ENCODE results near the gene CHD3. TPM values are rescaled to one million over a fixed set of nuclear protein-coding genes. Genes with fewer than 3 reads are reported as not detected.

CHD3 gene
- total and polyA plus RNA-seq, 2 of the 13 experiments (the other 11 are each of a cell fraction or from before 2014, with no cell fraction given) = 2.7 to 3.7 TPM

Small RNAs within 50 kb of the gene (small RNA-seq; reads per million reads assigned to genes)
- gene SCARNA21 (ENCODE audit: insufficient read depth in 2 of 3, insufficient read length in 3 of 3, low read depth in 2 of 3, low replicate concordance in 1 of 3) = 0 to 0.20 (median 0) reads per million in 3 experiments

Other genes with a start within 250 kb of the CHD3 start
- not detected in 2 replicates for gene ATP1B2, start 237.9 kb upstream of the CHD3 start, total RNA-seq (2016; rRNA removed; fragmentation: Illumina TruSeq; extraction: Trizol)
- 0.04 TPM in 1 of 2 replicates, not detected in the other for gene ATP1B2, start 237.9 kb upstream of the CHD3 start, polyA plus RNA-seq (2011; rRNA removed)
- 29.9 and 35.0 TPM in 2 replicates for gene TP53, start 201.3 kb upstream of the CHD3 start, total RNA-seq (2016; rRNA removed; fragmentation: Illumina TruSeq; extraction: Trizol)
- 17.1 and 19.8 TPM in 2 replicates for gene TP53, start 201.3 kb upstream of the CHD3 start, polyA plus RNA-seq (2011; rRNA removed)
- 18.1 and 19.5 TPM in 2 replicates for gene WRAP53, start 200.3 kb upstream of the CHD3 start, total RNA-seq (2016; rRNA removed; fragmentation: Illumina TruSeq; extraction: Trizol)
- gene WRAP53, start 200.3 kb upstream of the CHD3 start, polyA plus RNA-seq (2011; rRNA removed) = 7.0 and 7.2 TPM in 2 replicates
- 0.07 TPM in 1 of 2 replicates, not detected in the other for gene EFNB3, start 183.6 kb upstream of the CHD3 start, total RNA-seq (2016; rRNA removed; fragmentation: Illumina TruSeq; extraction: Trizol)
- gene EFNB3, start 183.6 kb upstream of the CHD3 start, polyA plus RNA-seq (2011; rRNA removed) = 0.18 and 0.25 TPM in 2 replicates
- not detected in 2 replicates for gene DNAH2, start 171.0 kb upstream of the CHD3 start, total RNA-seq (2016; rRNA removed; fragmentation: Illumina TruSeq; extraction: Trizol)
- gene DNAH2, start 171.0 kb upstream of the CHD3 start, polyA plus RNA-seq (2011; rRNA removed) = not detected in 2 replicates
- gene KDM6B, start 54.6 kb upstream of the CHD3 start, total RNA-seq (2016; rRNA removed; fragmentation: Illumina TruSeq; extraction: Trizol) = 2.1 and 2.2 TPM in 2 replicates
- gene KDM6B, start 54.6 kb upstream of the CHD3 start, polyA plus RNA-seq (2011; rRNA removed) = 1.3 and 1.9 TPM in 2 replicates
- 0.31 TPM in 1 of 2 replicates, not detected in the other for gene TMEM88, start 33.7 kb upstream of the CHD3 start, total RNA-seq (2016; rRNA removed; fragmentation: Illumina TruSeq; extraction: Trizol)
- 0.66 and 0.84 TPM in 2 replicates for gene TMEM88, start 33.7 kb upstream of the CHD3 start, polyA plus RNA-seq (2011; rRNA removed)
- 91.6 and 105 TPM in 2 replicates for gene NAA38, start 31.2 kb upstream of the CHD3 start, total RNA-seq (2016; rRNA removed; fragmentation: Illumina TruSeq; extraction: Trizol)
- 43.9 and 46.9 TPM in 2 replicates for gene NAA38, start 31.2 kb upstream of the CHD3 start, polyA plus RNA-seq (2011; rRNA removed)
- 17.0 and 21.4 TPM in 2 replicates for gene CYB5D1, start 30.8 kb upstream of the CHD3 start, total RNA-seq (2016; rRNA removed; fragmentation: Illumina TruSeq; extraction: Trizol)
- 7.9 and 8.9 TPM in 2 replicates for gene CYB5D1, start 30.8 kb upstream of the CHD3 start, polyA plus RNA-seq (2011; rRNA removed)
- gene RNF227, start 27.5 kb downstream of the CHD3 start, total RNA-seq (2016; rRNA removed; fragmentation: Illumina TruSeq; extraction: Trizol) = 0.20 and 0.38 TPM in 2 replicates
- 0.79 and 0.94 TPM in 2 replicates for gene RNF227, start 27.5 kb downstream of the CHD3 start, polyA plus RNA-seq (2011; rRNA removed)
- 0.29 TPM in 1 of 2 replicates, not detected in the other for gene KCNAB3, start 41.1 kb downstream of the CHD3 start, total RNA-seq (2016; rRNA removed; fragmentation: Illumina TruSeq; extraction: Trizol)
- 0.88 and 0.95 TPM in 2 replicates for gene KCNAB3, start 41.1 kb downstream of the CHD3 start, polyA plus RNA-seq (2011; rRNA removed)
- 28.1 and 36.9 TPM in 2 replicates for gene TRAPPC1, start 43.2 kb downstream of the CHD3 start, total RNA-seq (2016; rRNA removed; fragmentation: Illumina TruSeq; extraction: Trizol)
- gene TRAPPC1, start 43.2 kb downstream of the CHD3 start, polyA plus RNA-seq (2011; rRNA removed) = 44.9 and 46.7 TPM in 2 replicates
- 13.3 and 24.1 TPM in 2 replicates for gene CNTROB, start 43.4 kb downstream of the CHD3 start, total RNA-seq (2016; rRNA removed; fragmentation: Illumina TruSeq; extraction: Trizol)
- gene CNTROB, start 43.4 kb downstream of the CHD3 start, polyA plus RNA-seq (2011; rRNA removed) = 21.2 and 24.3 TPM in 2 replicates
- not detected in 2 replicates for gene GUCY2D, start 113.8 kb downstream of the CHD3 start, total RNA-seq (2016; rRNA removed; fragmentation: Illumina TruSeq; extraction: Trizol)
- gene GUCY2D, start 113.8 kb downstream of the CHD3 start, polyA plus RNA-seq (2011; rRNA removed) = not detected in 2 replicates
- gene ALOX15B, start 150.3 kb downstream of the CHD3 start, total RNA-seq (2016; rRNA removed; fragmentation: Illumina TruSeq; extraction: Trizol) = not detected in 2 replicates
- gene ALOX15B, start 150.3 kb downstream of the CHD3 start, polyA plus RNA-seq (2011; rRNA removed) = not detected in 2 replicates
- not detected in 2 replicates for gene ALOX12B, start 198.9 kb downstream of the CHD3 start, total RNA-seq (2016; rRNA removed; fragmentation: Illumina TruSeq; extraction: Trizol)
- gene ALOX12B, start 198.9 kb downstream of the CHD3 start, polyA plus RNA-seq (2011; rRNA removed) = 0.13 TPM in 1 of 2 replicates, not detected in the other
- not detected in 2 replicates for gene ALOXE3, start 229.7 kb downstream of the CHD3 start, total RNA-seq (2016; rRNA removed; fragmentation: Illumina TruSeq; extraction: Trizol)
- 0.07 TPM in 1 of 2 replicates, not detected in the other for gene ALOXE3, start 229.7 kb downstream of the CHD3 start, polyA plus RNA-seq (2011; rRNA removed)
- not detected in 2 replicates for gene HES7, start 235.3 kb downstream of the CHD3 start, total RNA-seq (2016; rRNA removed; fragmentation: Illumina TruSeq; extraction: Trizol)
- not detected in 2 replicates for gene HES7, start 235.3 kb downstream of the CHD3 start, polyA plus RNA-seq (2011; rRNA removed)